DND-41 (cell line): ENCODE measurements around the gene GPT2.

Experiments used
- ATAC-seq: fragments of 200-7000 bp; cut with Tn5 transposase; 3 replicates; pipeline ENCODE4 v1.9.1; 2021; ENCODE audit warnings: low read depth; ENCODE audit not compliant: insufficient read depth
- DNase-seq: peaks from one replicate; pipeline ENCODE4 v3.0.0-alpha.2; 2020
- H2AFZ ChIP-seq: 2 replicates; pipeline ENCODE4 v1.6.0; 2012; ENCODE audit warnings: low read depth, low read length
- H3K27ac ChIP-seq: 2 replicates; pipeline ENCODE4 v1.5.1; 2012; ENCODE audit warnings: low read length, inconsistent platforms
- H3K27me3 ChIP-seq: fragments of 200-600 bp; sonication (generic); 2 replicates; pipeline ENCODE4 v1.6.0; 2012; ENCODE audit warnings: low read length, mild to moderate bottlenecking, inconsistent platforms; ENCODE audit not compliant: insufficient read depth, poor library complexity
- H3K36me3 ChIP-seq: 2 replicates; pipeline ENCODE4 v1.5.1; 2012; ENCODE audit warnings: low read length, inconsistent platforms; ENCODE audit not compliant: insufficient read depth
- H3K4me1 ChIP-seq: 2 replicates; pipeline ENCODE4 v1.5.1; 2012; ENCODE audit warnings: mild to moderate bottlenecking, low read length; ENCODE audit not compliant: insufficient read depth
- H3K4me2 ChIP-seq: 2 replicates; pipeline ENCODE4 v1.6.0; 2012; ENCODE audit warnings: mild to moderate bottlenecking, moderate library complexity, low read length, inconsistent platforms; ENCODE audit not compliant: insufficient read depth
- H3K4me3 ChIP-seq, 2 experiments: fragments of 200-600 bp in 1 of 2; shearing (Covaris generic) in 1 of 2; 2 replicates each; pipeline ENCODE4 v1.5.1; 2012 to 2016; ENCODE audit warnings: inconsistent platforms in 2 of 2, low read length in 2 of 2, mild to moderate bottlenecking in 2 of 2, low read depth in 1 of 2, moderate library complexity in 1 of 2
- H3K79me2 ChIP-seq: 2 replicates; pipeline ENCODE4 v1.6.0; 2012; ENCODE audit warnings: low read length, inconsistent platforms; ENCODE audit not compliant: insufficient read depth
- H3K9ac ChIP-seq: 2 replicates; pipeline ENCODE4 v1.6.0; 2012; ENCODE audit warnings: low read depth, mild to moderate bottlenecking, inconsistent platforms, low read length, moderate library complexity
- H3K9me3 ChIP-seq: 2 replicates; pipeline ENCODE4 v1.5.1; 2012; ENCODE audit warnings: low read length, moderate library complexity, mild to moderate bottlenecking, inconsistent platforms; ENCODE audit not compliant: insufficient read depth, severe bottlenecking
- H4K20me1 ChIP-seq: 2 replicates; pipeline ENCODE4 v1.6.0; 2012; ENCODE audit warnings: low read length; ENCODE audit not compliant: insufficient read depth
- CTCF ChIP-seq: IDR thresholded peaks from 2 replicates; pipeline ENCODE4 v1.5.1; 2012; ENCODE audit warnings: borderline replicate concordance, low read length, moderate library complexity, mild to moderate bottlenecking; ENCODE audit not compliant: poor library complexity, severe bottlenecking; ENCODE audit errors: extremely low read depth
- EZH2 ChIP-seq: IDR thresholded peaks from 3 replicates; pipeline ENCODE4 v1.6.1; 2012; ENCODE audit warnings: borderline replicate concordance, low read depth, mild to moderate bottlenecking, moderate library complexity, low read length, inconsistent platforms; ENCODE audit not compliant: severe bottlenecking

Gene GPT2

DNA sequence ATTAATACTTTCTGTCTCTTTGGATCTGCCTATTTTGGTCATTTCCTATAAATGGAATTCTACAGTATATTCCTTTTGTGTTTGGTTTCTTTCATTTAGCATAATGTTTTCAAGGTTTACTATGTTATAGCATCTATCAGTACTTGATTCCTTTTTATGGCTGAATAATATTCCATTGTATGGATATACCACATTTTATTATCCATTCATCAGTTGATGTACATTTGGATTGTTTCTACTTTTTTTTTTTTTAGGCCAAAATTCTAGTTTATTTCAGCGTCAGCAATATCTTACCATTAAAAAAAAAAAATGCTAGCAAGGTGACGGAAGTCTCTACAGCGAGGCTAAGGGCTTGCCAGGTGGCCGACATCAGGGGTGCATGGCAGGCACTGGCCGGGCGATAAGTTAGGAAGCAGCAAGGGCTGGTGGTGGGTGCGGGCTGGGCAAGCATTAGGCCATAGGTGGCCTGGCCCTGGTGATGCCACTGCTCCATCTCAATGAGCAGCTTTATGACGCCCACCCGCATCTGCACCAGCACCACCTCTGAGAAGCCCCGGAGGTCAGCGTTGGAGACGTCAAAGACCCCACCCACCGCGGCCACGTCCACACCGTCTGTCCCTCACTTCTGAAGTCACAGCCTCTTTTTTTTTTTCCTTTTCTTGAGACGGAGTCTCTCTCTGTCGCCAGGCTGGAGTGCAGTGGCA, 41.8 kb upstream of the GPT2 start:
- TF ChIP-seq EZH2 = no peak
- TF ChIP-seq CTCF = no peak
- H3K4me1 ChIP-seq = no peaks in the 10 kb centered on the region

DNA sequence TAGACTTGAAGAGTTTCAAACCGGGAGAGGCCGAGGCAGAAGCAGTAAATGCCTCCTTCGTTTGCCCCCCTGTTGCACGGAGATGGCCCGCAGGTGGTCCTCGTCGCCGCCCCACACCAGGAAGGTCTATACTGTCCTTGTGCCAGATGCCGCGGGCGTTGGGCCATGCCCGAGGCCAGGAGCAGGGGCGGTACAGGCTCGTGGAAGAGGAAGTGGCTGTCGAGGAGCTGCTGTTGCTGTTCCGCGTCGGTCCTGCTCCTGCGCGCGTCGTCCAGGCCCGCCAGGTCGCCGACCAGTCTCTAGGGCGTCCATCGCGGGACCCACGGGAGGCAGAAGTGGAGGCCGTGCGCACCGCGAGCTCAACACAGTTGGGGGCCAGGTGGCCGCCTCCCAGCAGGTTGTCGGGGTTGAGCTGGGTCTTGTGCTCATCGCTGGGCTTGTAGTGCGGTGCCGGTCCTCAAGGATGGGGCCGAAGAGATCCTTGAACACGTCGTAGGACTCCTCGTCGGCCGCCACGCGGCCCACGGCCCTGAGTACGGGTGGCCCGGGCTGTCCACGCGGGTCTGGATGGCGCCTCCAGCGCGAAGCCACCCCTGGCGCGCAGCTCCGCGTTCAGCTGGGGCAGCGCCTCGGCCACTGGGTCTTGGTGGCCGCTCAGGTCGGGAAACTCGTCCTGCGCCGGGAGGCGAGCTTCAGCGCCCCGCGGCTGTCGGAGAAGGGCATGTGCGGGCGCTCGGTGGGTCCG, 40.1 kb upstream of the GPT2 start:
- Histone ChIP-seq H3K4me3 (no peak overlapping the region), H3K9me3 (no peaks in the 10 kb centered on the region), H3K79me2 (no peaks in the 10 kb centered on the region), H3K4me1 (no peaks in the 10 kb centered on the region), H3K36me3 (no peaks in the 10 kb centered on the region), H3K27me3 (no peaks in the 10 kb centered on the region), H3K4me2 (no peak overlapping the region), H4K20me1 (no peaks in the 10 kb centered on the region), H3K27ac (no peak overlapping the region), H3K9ac (no peak overlapping the region), H2AFZ (no peak overlapping the region)
- DNase-seq = no peak
- ATAC-seq = no peak
- TF ChIP-seq CTCF (no peak), EZH2 (no peak)

More for the DNA sequence above, 41.8 kb upstream of the GPT2 start:
- no peak for DNase-seq
- no peak for ATAC-seq
- Histone ChIP-seq H3K9ac (no peak overlapping the region), H3K79me2 (no peaks in the 10 kb centered on the region), H3K4me3 (no peak overlapping the region), H3K4me2 (no peak overlapping the region), H3K27ac (no peak overlapping the region), H3K9me3 (no peaks in the 10 kb centered on the region), H3K27me3 (no peaks in the 10 kb centered on the region), H3K36me3 (no peaks in the 10 kb centered on the region), H4K20me1 (no peaks in the 10 kb centered on the region), H2AFZ (no peak overlapping the region)

DNA sequence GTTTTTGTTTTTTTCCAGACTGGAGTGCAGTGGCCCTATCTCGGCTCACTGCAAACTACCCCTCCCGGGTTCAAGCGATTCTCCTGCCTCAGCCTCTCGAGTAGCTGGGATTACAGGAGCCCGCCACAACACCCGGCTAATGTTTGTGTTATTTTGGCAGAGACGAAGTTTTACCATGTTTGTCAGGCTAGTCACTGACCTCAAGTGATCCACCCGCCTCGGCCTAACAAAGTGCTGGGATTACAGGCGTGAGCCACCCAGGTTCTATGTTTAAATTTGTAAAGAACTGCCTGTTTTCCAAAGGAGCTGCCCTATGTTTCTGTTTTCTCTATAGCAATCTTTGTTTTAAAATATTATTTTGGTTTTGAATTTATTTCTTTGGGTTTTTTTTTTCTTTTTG, 39.4 kb upstream of the GPT2 start:
- Histone ChIP-seq H3K4me1 (no peaks in the 10 kb centered on the region), H2AFZ (no peak overlapping the region), H3K4me2 (no peak overlapping the region), H3K36me3 (no peaks in the 10 kb centered on the region), H3K9ac (no peak overlapping the region), H3K27me3 (no peaks in the 10 kb centered on the region), H4K20me1 (no peaks in the 10 kb centered on the region), H3K27ac (no peak overlapping the region), H3K9me3 (no peaks in the 10 kb centered on the region), H3K79me2 (no peaks in the 10 kb centered on the region), H3K4me3 (no peak overlapping the region)
- no peak for DNase-seq
- ATAC-seq = no peak
- TF ChIP-seq CTCF = no peak
- no peak for TF ChIP-seq EZH2
